Choroid plexus epithelial cell (primary cell): ENCODE data around the gene ITPR2.
"Not testable (repeated sequence)": the region's sequence is repeated elsewhere in the genome, so short reads cannot be mapped to it uniquely, and the experiment has no call there.

ENCODE experiments used
- DNase-seq: peaks from one replicate; pipeline ENCODE4 v3.0.0-alpha.2; 2010; ENCODE audit warnings: low read depth
- H3K4me3 ChIP-seq: 2 replicates; pipeline ENCODE4 v1.5.1; 2011; ENCODE audit warnings: low read depth, mild to moderate bottlenecking, control low read depth, low read length, moderate library complexity
- TF ChIP-seq, protein P1 (sequence below): conservative IDR thresholded peaks from 2 replicates; pipeline ENCODE4 v1.5.1; 2011; ENCODE audit warnings: low read depth, mild to moderate bottlenecking, control low read depth, inconsistent platforms, low read length, moderate library complexity

ITPR2 gene

DNA sequence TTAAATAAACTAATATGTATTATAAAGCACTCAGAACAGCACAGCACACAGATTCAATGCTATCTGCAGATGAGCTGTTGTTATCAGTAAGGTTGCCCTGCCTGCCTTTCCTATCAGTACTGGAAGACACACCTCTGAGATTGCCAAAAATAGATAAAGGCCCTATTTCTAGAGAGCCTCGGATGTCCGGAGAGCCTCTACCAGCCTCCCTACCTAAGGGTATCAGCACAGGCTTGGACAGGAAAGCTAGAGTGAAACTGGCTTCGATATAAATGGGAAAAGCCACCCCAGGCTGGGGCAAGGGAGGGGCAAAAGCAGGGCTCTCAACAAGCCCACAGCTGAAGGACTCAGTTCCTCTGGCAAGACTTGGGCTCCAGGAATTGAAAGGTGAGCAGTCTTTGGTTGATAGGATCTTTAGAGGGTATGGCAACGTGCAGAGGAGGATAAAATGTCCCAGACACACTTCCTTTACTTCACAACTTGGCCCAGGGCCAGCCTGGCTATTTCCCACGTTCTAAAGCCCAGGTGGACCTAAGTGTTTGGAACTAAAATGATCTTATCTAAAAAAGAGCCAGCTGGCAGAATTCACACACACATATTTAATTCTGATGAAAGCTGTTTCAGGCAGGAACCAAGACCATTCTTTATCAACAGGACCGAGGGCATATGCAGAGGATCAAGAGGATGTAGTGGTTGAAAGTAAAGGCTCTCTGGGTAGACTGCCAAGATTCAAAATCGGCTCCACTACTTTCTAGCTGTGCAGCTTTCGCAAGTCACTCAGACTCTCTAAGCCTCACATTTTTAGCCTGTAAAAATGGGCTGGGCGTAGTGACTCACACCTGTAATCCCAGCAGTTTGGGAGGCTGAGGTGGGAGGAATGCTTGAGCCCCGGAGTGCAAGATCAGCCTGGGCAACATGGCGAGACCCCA is 37.8 kb upstream of the ITPR2 start:
- H3K4me3 ChIP-seq: no peak overlapping the region
- TF ChIP-seq, protein P1, sequence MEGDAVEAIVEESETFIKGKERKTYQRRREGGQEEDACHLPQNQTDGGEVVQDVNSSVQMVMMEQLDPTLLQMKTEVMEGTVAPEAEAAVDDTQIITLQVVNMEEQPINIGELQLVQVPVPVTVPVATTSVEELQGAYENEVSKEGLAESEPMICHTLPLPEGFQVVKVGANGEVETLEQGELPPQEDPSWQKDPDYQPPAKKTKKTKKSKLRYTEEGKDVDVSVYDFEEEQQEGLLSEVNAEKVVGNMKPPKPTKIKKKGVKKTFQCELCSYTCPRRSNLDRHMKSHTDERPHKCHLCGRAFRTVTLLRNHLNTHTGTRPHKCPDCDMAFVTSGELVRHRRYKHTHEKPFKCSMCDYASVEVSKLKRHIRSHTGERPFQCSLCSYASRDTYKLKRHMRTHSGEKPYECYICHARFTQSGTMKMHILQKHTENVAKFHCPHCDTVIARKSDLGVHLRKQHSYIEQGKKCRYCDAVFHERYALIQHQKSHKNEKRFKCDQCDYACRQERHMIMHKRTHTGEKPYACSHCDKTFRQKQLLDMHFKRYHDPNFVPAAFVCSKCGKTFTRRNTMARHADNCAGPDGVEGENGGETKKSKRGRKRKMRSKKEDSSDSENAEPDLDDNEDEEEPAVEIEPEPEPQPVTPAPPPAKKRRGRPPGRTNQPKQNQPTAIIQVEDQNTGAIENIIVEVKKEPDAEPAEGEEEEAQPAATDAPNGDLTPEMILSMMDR: no peak
- peak; percentile 70 for DNase-seq

DNA sequence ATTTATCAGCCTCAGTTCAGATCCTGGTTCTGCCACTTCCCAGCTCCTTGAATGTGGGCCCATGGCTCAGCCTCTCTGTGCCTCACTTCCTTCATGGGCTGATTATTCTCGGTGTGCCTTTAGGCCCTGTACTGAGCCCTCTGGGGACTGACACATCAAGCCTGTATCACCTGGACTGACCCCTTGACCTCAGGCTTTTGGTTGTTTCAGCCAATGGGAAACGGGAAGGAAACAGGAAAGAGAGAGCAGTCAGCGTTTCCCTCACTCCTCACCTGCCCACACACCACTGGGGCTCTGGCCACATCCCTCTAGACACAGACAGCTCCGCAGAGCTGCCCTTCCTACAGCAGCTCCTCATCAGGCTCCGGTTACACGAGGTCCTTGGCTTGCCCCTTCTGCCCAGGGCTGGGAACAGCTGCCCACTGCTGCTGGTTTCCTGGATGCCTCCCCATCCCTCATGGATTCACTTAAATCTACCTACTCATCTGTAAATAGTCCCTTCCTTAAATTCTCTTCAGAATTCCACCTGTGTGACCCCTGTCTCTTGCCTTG is 37.0 kb upstream of the ITPR2 start:
- no peak for DNase-seq
- TF ChIP-seq, protein P1: no peak
- no peak overlapping the region for H3K4me3 ChIP-seq

DNA sequence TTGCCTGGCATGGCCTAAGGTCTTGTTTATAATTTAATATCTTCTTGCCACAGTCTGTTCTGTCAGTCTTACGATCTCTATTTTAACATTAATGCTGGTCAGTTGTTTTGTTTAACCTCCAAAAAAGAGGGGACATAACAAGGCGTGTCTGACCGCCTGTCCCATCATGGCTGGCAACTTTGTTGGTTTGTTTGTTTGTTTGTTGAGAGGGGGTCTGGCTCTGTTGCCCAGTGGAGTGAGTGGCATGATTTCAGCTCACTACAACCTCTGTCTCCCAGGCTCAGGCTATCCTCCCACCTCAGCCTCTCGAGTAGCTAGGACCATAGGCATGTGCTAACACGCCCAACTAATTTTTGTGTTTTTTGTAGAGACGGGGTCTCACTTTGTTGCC is 36.1 kb upstream of the ITPR2 start:
- TF ChIP-seq, protein P1: no peak
- H3K4me3 ChIP-seq: no peak overlapping the region
- no peak for DNase-seq

DNA sequence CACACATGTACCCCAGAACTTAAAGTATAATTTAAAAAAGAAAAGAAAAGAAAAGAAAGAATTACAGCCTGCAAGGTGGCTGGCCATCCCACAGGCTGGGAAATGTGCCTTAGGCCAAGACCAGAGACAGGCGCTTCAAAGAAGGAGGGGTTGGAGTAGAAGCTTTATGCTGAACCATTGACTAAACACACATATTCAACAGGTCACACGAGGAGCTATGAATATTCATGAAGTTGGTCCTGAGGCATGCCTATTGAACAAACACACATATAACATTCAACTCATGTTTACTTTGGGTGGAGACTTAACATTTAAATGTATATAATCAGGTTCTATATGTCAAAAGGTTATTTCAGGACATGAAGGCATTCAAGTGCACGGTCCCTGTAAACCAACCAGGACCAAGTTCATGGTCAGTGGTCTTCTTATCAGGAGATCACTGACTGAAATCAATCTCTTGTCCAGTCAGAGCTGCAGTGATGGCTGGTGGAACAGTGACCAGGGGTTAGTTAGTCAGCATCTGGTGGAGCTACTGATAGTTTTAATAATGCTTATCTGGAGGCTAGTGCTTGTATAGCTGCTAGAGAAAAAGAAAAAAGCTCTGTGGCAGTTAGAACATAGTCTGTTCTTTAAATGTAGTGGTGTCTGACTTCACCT is 35.6 kb upstream of the ITPR2 start:
- no peak overlapping the region for H3K4me3 ChIP-seq
- TF ChIP-seq, protein P1: no peak
- DNase-seq: no peak

DNA sequence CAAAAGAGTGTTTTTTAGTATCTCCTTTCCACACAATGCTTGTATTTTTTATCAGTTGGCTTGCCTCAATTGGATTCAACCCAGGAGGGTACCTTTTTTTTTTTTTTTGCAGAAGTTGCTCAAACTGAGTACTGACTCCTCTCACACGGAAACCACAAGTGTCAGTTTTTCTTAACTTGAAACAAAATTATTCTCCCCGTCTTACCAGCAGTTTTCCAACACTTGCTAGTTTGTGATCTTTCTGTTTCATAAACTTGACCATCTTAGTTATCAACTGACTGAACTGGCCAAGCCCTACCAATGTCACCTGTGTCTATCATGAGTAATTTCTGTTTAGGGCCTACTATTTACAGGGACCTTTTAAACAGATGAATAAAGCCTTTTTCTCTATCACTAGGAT is 34.1 kb upstream of the ITPR2 start:
- no peak overlapping the region for H3K4me3 ChIP-seq
- no peak for DNase-seq
- TF ChIP-seq, protein P1: no peak

DNA sequence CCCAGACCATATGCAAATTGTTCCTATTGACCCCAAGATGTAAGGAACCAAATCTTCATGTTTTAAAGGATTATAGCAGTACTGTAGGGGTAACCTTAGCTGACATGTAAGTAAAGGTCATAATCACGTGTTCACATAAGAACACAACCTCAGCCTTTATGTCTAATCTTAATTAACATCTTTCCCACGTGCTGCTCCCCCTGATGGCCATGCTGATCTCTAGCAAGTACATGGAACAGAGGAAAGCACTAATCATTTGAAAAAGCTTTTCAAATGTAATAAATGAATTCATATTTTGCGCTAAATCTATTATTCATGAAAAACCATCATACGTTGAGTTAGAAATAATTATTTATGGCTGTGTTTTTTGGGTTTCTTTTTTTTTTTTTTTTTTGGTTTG is 30.5 kb upstream of the ITPR2 start:
- H3K4me3 ChIP-seq: no peak overlapping the region
- DNase-seq: peak; percentile 53
- TF ChIP-seq, protein P1: peak; percentile 69

DNA sequence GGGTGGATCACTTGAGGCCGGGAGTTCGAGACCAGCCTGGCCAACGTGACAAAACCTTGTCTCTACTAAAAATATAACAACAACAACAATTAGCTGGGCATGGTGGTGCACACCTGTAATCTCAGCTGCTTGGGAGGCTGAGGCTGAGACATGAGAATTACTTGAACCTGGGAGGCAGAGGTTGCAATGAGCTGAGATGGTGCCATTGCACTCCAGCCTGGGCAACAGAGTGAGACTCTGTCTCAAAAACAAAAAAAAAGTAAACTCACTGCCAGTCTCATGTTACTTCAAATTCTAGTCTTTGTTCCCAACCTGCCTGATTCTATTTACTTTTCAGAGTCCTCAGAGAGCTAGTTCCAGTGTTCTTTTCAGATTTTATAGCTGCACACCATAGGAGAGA is 29.8 kb upstream of the ITPR2 start:
- H3K4me3 ChIP-seq, DNase-seq: not testable (repeated sequence)
